ENCODE measurements around the gene TIMMDC1.
"Not testable (repeated sequence)": the region's sequence is repeated elsewhere in the genome, so short reads cannot be mapped to it uniquely, and the experiment has no call there.

TIMMDC1 gene

DNA sequence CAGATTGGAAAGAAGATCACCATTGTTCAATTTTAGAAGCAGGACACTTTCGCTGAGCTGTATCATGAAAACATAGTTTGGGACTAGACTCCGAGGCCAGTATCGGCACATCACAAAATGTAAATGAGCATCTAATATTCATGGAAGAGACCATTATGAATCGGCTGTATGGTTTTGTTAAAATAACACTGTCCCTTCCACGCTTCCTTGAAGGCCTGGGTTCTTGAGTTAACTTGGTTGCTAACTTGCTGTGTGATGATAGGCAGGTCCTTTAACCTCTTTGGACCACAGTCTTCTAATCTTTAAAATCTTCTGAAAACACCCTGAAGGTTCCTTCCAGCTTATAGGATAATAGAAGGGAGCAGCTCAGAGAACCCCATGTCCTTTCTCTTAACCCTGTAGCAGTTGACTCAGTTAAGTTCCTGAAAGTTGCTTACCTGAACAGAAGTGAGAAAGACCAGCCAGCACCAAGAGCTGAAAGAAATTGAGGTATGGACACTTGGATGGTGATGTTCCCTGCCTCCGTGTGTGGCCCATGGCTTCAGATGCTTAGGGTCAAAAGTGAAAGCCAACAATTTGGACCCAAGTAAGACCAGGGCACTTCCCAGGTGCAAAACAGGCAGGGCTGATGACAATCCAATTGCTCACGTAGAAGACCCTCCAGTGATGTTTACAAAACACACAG is 59.0 kb downstream of the TIMMDC1 start:
- DNase-seq (ENCODE audit: low read depth), result no peak

DNA sequence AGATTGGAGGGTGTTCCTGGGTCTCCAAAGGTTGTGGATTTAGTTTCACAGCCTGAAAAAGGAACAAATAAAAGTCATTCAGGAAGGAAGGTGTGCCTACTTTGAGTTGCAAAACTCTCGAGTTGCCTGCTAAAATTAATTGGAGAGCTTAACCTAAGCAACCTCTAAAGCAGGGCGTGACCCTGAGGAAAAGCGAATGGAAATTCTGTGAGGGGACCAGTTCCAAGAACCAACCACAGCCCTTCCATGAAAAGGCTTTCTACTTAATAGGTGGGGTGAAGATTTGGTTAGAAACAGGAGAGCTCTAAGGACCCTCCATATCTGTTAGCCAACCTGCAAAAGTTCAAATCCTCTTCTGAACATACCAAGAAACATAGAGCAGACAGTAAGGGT is 59.5 kb downstream of the TIMMDC1 start:
- DNase-seq (ENCODE audit: low read depth), result no peak

DNA sequence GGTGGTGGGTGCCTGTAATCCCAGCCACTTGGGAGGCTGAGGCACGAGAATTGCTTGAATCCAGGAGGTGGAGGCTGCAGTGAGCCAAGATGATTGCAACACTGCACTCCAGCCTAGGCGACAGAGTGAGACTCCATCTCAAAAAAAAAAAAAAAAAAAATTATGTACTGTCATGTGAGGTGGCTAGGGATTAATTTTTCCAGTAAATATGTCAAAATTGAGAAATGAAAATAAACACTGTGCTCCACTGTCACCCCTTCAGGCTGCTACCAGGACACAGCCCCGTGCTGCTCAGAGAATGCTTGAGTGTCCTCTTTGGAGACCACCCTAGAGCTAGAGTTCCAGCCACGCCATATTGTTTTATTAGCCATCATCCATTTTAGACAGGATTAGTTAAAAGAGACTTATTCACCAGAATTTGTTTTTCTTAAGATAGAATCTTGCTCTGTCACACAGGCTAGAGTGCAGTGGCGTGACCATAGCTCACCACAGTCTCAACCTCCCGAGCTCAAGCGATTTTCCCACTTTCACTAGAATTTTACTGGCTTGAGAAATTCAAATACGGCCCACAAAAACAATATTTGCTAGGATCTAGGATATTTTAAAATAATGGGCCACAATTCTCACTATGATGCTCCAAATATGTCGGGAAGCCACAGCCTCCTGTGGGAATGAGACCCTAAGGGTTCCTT is 60.4 kb downstream of the TIMMDC1 start:
- no peak for DNase-seq (ENCODE audit: low read depth)

DNA sequence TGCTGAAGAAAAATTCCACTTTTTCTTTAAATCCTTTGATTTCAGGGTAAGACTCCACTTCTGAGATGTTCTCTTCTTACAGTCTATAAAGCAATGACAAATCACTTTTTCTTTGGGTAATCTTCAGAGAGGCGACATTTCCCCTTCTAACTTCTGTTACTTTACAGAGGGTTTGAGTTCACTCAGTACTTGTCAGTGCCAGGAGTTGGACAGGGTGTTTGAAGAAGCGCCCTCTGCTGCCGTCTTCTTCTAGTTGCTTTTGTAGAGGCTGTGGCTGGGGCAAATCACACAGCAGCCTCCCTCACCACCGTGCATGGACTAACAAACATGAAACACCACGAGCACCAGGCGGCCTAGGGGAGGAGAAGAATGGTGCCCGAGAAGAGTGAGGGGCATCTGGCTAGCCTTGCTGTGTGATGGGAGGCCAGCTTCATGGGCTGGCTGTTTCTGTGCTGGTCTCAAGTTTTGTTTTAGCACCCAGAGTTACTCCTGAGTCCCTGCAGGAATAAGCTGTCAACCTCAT is 61.2 kb downstream of the TIMMDC1 start, which contains the start of gene CD80:
CD80 (minus strand) TSS at position 174 of the 523 bp plus-strand sequence. CDS start 1,886 bp downstream, outside the sequence.
- peak; percentile 15 for DNase-seq (ENCODE audit: low read depth)

DNA sequence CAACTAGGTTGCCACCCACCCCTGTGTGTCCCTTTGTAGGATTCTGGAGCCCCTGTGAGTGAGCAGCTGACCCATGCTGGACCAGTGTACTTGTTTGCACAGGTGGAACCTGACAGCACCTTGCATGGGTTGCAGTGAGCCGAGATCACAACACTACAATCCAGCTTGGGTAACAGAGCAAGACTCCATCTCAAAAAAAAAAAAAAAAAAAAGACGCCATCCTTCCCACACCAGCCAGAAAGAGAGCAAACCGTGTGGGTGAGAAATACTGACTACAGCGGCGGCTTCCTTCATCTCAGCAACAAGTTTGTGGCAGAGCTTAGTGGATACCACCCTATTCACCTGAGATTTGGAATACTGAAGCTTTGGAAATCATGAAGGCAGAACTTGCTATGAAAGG is 61.8 kb downstream of the TIMMDC1 start:
- DNase-seq (ENCODE audit: low read depth), result no peak

DNA sequence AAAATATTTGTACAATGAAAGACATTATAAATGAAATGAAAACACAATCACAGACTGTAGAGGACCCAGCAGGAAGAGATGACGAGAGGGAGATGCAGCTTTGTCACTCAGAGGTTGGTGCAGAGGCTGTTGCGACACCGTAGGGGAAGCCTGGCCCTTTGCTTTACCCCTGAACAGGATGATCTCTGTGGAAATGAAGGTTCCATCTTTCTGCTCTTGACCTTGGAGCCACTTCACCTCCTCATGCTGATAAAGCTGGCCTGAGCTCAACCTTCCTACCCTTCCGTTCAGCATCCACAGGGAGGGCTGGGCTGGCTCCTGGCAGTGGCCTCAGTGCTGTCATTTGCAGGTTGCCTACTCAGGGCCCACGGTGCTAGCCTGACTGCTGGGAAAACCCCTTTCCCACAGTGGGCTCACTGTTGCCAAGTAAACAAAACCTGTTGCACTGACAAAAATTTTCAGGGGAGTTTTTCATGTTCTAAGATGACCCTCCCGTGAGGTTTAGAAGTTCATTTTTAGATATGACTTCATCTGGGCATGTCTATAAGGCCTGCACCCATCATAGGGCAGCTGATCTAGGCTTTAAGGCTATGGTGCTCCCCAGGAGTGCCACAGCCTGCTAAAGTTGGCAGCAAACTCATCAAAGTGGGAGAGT is 64.1 kb downstream of the TIMMDC1 start:
- DNase-seq (ENCODE audit: low read depth), result no peak

DNA sequence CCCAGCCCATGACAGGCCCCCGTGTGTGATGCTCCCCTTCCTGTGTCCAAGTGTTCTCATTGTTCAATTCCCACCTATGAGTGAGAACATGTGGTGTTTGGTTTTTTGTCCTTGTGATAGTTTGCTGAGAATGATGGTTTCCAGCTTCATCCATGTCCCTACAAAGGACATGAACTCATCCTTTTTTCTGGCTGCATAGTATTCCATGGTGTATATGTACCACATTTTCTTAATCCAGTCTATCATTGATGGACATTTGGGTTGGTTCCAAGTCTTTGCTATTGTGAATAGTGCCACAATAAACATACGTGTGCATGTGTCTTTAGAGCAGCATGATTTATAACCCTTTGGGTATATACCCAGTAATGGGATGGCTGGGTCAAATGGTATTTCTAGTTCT is 65.0 kb downstream of the TIMMDC1 start:
- DNase-seq (ENCODE audit: low read depth), result not testable (repeated sequence)

DNA sequence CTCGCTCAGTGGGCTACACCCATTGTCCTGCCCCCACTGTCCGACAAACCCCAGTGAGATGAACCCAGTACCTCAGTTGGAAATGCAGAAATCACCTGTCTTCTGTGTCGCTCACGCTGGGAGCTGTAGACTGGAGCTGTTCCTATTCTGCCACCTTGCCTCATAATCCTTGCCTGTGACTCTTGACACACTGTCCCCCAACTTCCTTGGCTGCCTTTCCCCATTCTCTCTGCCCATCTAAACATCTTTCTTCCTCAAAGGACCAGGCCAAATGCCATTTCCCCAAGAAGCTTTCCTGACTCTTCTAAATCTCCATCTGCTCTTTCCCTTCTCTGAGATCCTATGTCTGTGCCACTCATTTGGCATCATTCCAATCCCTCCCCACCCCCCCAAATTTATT is 70.8 kb downstream of the TIMMDC1 start:
- no peak for DNase-seq (ENCODE audit: low read depth)

DNA sequence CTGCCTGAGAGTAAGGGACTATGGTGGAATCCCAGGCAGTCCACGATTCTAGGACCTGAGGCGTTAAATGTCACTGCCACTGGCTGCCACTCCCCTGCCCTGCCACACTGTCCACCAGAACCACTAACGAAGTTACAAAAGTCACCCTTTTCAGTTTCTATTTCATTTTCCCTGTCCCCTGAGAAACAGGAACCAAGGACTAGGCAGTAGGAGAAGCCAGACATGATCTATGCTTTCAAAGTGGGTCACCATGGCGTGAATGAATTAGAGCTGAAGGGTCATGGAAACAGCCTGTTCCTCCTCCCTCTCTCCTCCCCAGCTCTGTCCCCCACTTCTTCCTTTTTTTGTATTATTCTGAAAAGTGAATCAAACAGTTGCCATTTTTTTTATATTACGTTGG is 71.9 kb downstream of the TIMMDC1 start:
- no peak for DNase-seq (ENCODE audit: low read depth)

DNA sequence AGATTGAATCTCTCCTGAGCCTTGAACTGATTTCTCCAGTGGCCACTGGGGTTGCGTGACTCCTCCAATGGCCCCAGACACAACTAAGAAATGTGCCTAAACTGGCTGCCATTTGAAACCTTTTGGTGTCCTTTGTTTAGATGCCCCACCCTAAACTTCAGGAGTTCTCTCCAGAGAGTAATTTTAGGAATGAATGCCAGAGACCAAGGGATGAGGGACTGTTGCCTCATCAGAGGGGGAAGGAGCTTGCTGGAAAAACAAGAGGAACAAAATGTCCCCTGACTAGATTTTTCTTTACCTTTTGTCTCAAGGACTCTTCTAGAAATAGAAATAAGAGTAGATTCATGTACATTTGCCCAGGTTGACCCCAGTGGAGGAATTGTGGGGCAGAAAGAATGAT is 72.9 kb downstream of the TIMMDC1 start:
- no peak for DNase-seq (ENCODE audit: low read depth)

DNA sequence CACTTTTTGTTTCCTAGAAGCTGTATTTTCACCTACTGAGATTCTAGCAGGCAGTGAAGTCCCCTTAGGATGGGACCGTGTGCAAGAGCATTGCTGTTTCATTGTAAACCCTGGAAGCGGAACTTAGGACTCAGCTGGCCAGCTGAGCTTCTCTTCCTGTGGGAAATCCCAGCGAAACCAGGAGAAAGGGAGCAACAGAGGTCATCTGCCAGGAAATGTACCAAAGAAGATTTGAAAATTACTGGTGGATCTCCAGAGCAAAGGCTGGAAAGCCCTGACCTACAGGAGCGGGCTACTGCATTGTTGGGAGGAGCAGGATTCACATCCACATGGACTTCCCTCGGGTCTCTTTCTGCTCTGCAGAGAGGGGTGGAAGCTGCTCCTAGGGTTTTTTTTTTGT is 73.3 kb downstream of the TIMMDC1 start:
- no peak for DNase-seq (ENCODE audit: low read depth)

Measured in stimulated activated CD8-positive, alpha-beta memory T cell treated with anti-CD3 and anti-CD28 coated beads, Interleukin-12 subunit alpha, Interleukin-12 subunit beta, amount 100 ng/mL, for 1 hour (primary cell).